HuH-7.5 (cell line): ENCODE measurements around the gene ST3GAL3.

Source experiments
- DNase-seq: peaks from one replicate; pipeline ENCODE4 v3.0.0; 2011; ENCODE audit warnings: low spot score

ST3GAL3 gene

GRCh38 chr1:43878854-43879253 lies 171.5 kb downstream of the ST3GAL3 start:
- DNase-seq: no peak

- DNase-seq: no peak
Observed at GRCh38 chr1:43879414-43879813, 172.1 kb downstream of the ST3GAL3 start.

- no peak for DNase-seq
Observed at GRCh38 chr1:43879996-43880395, 172.7 kb downstream of the ST3GAL3 start.

- DNase-seq: no peak
Observed at GRCh38 chr1:43880604-43881003, 173.3 kb downstream of the ST3GAL3 start.

GRCh38 chr1:43881415-43881814 lies 174.1 kb downstream of the ST3GAL3 start:
- no peak for DNase-seq

GRCh38 chr1:43882763-43883162 lies 175.4 kb downstream of the ST3GAL3 start:
- no peak for DNase-seq

GRCh38 chr1:43883321-43883720 lies 176.0 kb downstream of the ST3GAL3 start:
- no peak for DNase-seq

GRCh38 chr1:43885279-43885801 lies 178.0 kb downstream of the ST3GAL3 start:
- no peak for DNase-seq

- no peak for DNase-seq
Observed at GRCh38 chr1:43887748-43888147, 180.4 kb downstream of the ST3GAL3 start.

GRCh38 chr1:43890815-43891214 lies 183.5 kb downstream of the ST3GAL3 start:
- no peak for DNase-seq

- DNase-seq: no peak
Observed at GRCh38 chr1:43893006-43893405, 185.7 kb downstream of the ST3GAL3 start.

GRCh38 chr1:43898981-43899380 lies 191.6 kb downstream of the ST3GAL3 start:
- DNase-seq: no peak

- no peak for DNase-seq
Observed at GRCh38 chr1:43900386-43900785, 193.1 kb downstream of the ST3GAL3 start.

GRCh38 chr1:43901196-43901961 lies 194.0 kb downstream of the ST3GAL3 start:
- no peak for DNase-seq

GRCh38 chr1:43902058-43902831 lies 194.9 kb downstream of the ST3GAL3 start:
- DNase-seq: no peak

GRCh38 chr1:43904660-43905551 lies 197.6 kb downstream of the ST3GAL3 start:
- no peak for DNase-seq

GRCh38 chr1:43908226-43908625 lies 200.9 kb downstream of the ST3GAL3 start:
- DNase-seq: no peak

- DNase-seq: no peak
Observed at GRCh38 chr1:43908858-43909257, 201.5 kb downstream of the ST3GAL3 start.

- no peak for DNase-seq
Observed at GRCh38 chr1:43910343-43910742, 203.0 kb downstream of the ST3GAL3 start.

- no peak for DNase-seq
Observed at GRCh38 chr1:43912607-43913006, 205.3 kb downstream of the ST3GAL3 start.

GRCh38 chr1:43913051-43913501 lies 205.7 kb downstream of the ST3GAL3 start:
- no peak for DNase-seq
